PFSK-1 (cell line): ENCODE data around the gene ANKDD1B.

Source experiments
- FOXP2 ChIP-seq: optimal IDR thresholded peaks from 2 replicates; pipeline ENCODE3; 2011; ENCODE audit warnings: borderline replicate concordance, control low read depth, inconsistent platforms; ENCODE audit not compliant: insufficient read depth; ENCODE audit errors: extremely low read length, extremely low read depth
- POLR2AphosphoS5 ChIP-seq: IDR thresholded peaks from 2 replicates; pipeline ENCODE4 v1.6.1; 2012; ENCODE audit warnings: low read depth, mild to moderate bottlenecking, control low read depth, low read length, moderate library complexity
- SIN3A ChIP-seq: IDR thresholded peaks from 2 replicates; pipeline ENCODE4 v1.6.1; 2012; ENCODE audit warnings: mild to moderate bottlenecking, low read length, moderate library complexity, borderline replicate concordance; ENCODE audit not compliant: insufficient read depth
- TAF1 ChIP-seq: IDR thresholded peaks from 2 replicates; pipeline ENCODE4 v1.6.1; 2012; ENCODE audit warnings: low read length, control low read depth, borderline replicate concordance; ENCODE audit not compliant: insufficient read depth
- TF ChIP-seq, protein P1 (sequence below), 2 experiments: IDR thresholded peaks; 2 replicates each; pipeline versions ENCODE4 v1.6.1 to v1.8.0; 2011 to 2012; ENCODE audit warnings: low read depth in 2 of 2, low read length in 2 of 2, control low read depth in 1 of 2, inconsistent platforms in 1 of 2, mild to moderate bottlenecking in 1 of 2, moderate library complexity in 1 of 2; ENCODE audit not compliant: insufficient read depth in 1 of 2

ANKDD1B gene

DNA sequence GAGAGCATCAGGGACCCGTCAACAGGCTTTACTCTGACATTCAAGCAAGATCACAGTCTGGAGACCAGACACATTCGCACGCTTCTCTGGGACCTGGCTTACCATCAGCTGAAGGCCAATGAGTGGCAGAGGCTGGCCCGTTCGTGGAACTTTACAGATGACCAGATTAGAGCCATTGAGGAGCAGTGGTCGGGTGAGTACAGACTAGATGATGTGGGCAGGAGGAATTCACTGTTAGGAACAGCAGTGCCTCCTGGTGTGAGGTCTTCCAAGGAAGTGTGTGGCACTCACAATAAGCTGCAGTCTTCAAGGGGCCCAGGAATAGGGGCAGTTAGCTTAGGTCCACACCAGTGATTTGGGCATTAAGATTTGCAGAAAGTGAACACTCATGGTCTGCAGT is 55.5 kb downstream of the ANKDD1B start:
- TF ChIP-seq POLR2AphosphoS5 (no peak), SIN3A (no peak), FOXP2 (no peak), TAF1 (no peak)
- TF ChIP-seq, protein P1, sequence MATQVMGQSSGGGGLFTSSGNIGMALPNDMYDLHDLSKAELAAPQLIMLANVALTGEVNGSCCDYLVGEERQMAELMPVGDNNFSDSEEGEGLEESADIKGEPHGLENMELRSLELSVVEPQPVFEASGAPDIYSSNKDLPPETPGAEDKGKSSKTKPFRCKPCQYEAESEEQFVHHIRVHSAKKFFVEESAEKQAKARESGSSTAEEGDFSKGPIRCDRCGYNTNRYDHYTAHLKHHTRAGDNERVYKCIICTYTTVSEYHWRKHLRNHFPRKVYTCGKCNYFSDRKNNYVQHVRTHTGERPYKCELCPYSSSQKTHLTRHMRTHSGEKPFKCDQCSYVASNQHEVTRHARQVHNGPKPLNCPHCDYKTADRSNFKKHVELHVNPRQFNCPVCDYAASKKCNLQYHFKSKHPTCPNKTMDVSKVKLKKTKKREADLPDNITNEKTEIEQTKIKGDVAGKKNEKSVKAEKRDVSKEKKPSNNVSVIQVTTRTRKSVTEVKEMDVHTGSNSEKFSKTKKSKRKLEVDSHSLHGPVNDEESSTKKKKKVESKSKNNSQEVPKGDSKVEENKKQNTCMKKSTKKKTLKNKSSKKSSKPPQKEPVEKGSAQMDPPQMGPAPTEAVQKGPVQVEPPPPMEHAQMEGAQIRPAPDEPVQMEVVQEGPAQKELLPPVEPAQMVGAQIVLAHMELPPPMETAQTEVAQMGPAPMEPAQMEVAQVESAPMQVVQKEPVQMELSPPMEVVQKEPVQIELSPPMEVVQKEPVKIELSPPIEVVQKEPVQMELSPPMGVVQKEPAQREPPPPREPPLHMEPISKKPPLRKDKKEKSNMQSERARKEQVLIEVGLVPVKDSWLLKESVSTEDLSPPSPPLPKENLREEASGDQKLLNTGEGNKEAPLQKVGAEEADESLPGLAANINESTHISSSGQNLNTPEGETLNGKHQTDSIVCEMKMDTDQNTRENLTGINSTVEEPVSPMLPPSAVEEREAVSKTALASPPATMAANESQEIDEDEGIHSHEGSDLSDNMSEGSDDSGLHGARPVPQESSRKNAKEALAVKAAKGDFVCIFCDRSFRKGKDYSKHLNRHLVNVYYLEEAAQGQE (IDR thresholded peaks at IDR 0.05; ENCODE audit: insufficient read depth in 1 of 2, low read depth in 2 of 2, low read length in 2 of 2), result no peak

DNA sequence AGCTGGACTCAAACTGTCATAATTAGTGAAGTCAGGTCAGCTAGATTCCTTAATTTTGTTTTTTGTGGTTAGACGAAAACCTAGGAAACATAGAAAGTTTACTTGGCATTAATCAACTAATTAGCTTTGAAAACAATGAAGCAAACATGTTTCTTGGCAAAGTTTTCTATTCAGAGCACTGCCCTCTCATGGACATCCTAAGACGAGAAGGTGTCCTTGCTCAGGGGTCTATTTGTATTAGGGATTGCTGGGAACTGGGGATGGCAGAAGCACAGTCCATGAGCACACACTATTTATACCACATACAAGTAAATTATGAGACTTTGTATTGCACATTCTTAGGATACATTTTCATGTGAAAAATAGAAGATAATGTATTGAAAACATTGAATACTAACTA is 56.3 kb downstream of the ANKDD1B start:
- TF ChIP-seq, protein P1 (IDR thresholded peaks at IDR 0.05; ENCODE audit: insufficient read depth in 1 of 2, low read depth in 2 of 2, low read length in 2 of 2), result no peak
- TF ChIP-seq SIN3A (no peak), TAF1 (no peak), FOXP2 (no peak), POLR2AphosphoS5 (no peak)

DNA sequence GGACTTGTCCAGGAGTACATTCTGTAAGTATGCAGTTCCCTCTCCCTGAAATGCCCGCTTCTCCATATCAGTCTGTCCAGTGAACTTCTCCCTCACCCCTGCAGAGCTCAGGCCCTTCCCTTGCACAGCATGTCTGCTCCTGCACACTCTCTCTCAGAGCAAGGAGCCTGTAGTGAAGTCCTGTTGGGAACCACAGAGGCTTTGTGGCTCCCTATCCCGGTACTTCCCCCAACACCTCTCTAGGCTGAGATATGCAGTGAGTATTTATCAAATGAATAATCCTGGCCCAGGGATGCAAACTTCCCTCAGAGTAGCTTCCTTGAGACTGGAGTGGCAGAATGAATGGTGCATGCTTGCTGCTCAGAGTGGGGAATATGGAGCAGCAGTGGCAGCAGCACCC is 57.2 kb downstream of the ANKDD1B start:
- TF ChIP-seq FOXP2, result no peak
- no peak for TF ChIP-seq TAF1
- TF ChIP-seq, protein P1 (IDR thresholded peaks at IDR 0.05; ENCODE audit: insufficient read depth in 1 of 2, low read depth in 2 of 2, low read length in 2 of 2), result no peak
- no peak for TF ChIP-seq POLR2AphosphoS5
- no peak for TF ChIP-seq SIN3A

DNA sequence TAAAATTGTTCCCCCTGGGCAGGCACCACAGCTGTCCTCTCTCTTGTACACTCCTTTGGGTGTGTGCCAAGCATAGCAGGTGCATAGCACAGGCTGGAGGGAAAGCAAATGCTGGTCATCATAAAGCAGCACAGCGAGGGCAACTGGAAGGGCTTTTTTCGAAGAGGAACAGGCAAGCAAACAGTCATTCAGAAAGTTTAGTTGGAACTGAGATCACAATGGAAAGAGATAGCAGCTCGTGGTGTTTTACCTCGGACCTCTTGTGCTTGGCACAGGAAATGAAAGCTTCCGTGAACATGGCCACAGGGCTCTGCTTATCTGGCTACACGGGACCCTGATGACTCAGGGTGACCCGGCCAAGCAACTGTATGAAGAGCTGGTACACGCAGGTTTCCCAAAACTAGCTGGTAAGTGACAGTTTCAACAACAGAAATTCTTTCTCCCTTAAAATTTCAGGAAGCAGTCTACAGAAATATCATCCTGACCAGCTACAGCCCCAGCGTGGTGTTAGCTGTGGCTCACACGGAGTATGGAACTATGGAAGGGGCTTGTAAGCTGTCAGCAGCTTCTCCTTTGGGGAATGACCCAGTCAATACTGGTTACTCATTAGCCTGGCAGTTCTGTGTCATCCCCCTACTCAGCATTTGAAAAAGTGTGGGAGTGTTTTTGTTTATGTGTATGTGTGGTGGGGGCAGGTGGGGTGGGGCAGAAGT is 57.9 kb downstream of the ANKDD1B start:
- TF ChIP-seq, protein P1 (IDR thresholded peaks at IDR 0.05; ENCODE audit: insufficient read depth in 1 of 2, low read depth in 2 of 2, low read length in 2 of 2), result no peak
- TF ChIP-seq TAF1, result no peak
- TF ChIP-seq POLR2AphosphoS5, result no peak
- TF ChIP-seq FOXP2, result no peak
- no peak for TF ChIP-seq SIN3A

DNA sequence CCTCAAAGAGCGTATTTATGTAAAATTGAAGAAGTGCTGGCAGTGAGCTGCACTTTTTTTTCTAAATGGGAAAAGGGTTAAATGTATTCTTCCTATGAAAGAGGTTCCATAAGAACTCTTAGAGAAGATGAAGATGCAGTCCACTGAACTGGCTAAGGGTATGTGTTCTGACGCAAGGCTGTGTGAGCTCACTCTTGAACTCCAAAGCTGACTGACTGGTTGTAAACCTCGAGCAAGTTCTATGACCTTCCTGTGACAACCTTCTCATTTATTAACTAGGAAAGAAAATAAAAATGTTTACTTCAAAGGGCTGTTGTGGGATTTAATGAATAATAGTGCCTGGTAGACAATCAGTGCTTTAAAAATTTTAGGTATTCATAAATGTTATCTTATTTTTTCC is 59.3 kb downstream of the ANKDD1B start:
- TF ChIP-seq FOXP2 (no peak), POLR2AphosphoS5 (no peak), SIN3A (no peak), TAF1 (no peak)
- TF ChIP-seq, protein P1 (IDR thresholded peaks at IDR 0.05; ENCODE audit: insufficient read depth in 1 of 2, low read depth in 2 of 2, low read length in 2 of 2), result no peak
